Gastrocnemius medialis (tissue), 4 donors: ENCODE measurements around the gene PAPPA2. TPM values are rescaled to one million over a fixed set of nuclear protein-coding genes. Genes with fewer than 3 reads are reported as not detected.

Source experiments
- ATAC-seq, 2 donors: fragments of 150-250 bp; one replicate each; pipeline ENCODE4 v1.9.1; 2016
- DNase-seq, 2 donors: peaks; one replicate each; pipeline ENCODE4 v3.0.0-alpha.2; 2019
- H3K27ac ChIP-seq, 4 donors: fragments of 200-600 bp; sonication (generic); 1 replicate in 1 of 4; 2 replicates in 3 of 4; pipeline ENCODE4 v1.5.1; 2016 to 2018; ENCODE audit warnings: mild to moderate bottlenecking in 2 of 4, moderate library complexity in 1 of 4
- H3K27me3 ChIP-seq, 3 donors: fragments of 200-600 bp; sonication (generic) in 2 of 3; 1 replicate in 1 of 3; 2 replicates in 2 of 3; pipeline versions ENCODE4 v1.5.1 to v1.6.0; 2016 to 2019; ENCODE audit warnings: mild to moderate bottlenecking in 1 of 3, moderate library complexity in 1 of 3
- H3K36me3 ChIP-seq, 2 donors: fragments of 200-600 bp; sonication (generic) in 1 of 2; one replicate each; pipeline ENCODE4 v1.5.1; 2017 to 2018
- H3K4me1 ChIP-seq, 2 donors: fragments of 200-600 bp; sonication (generic) in 1 of 2; one replicate each; pipeline ENCODE4 v1.5.1; 2016 to 2017; ENCODE audit warnings: mild to moderate bottlenecking in 2 of 2
- H3K4me3 ChIP-seq, 4 donors: fragments of 200-600 bp; sonication (generic) in 3 of 4; 1 replicate in 1 of 4; 2 replicates in 3 of 4; pipeline ENCODE4 v1.5.1; 2016 to 2019; ENCODE audit warnings: mild to moderate bottlenecking in 2 of 4
- H3K9me3 ChIP-seq, 3 donors: fragments of 200-600 bp; sonication (generic) in 2 of 3; 1 replicate in 1 of 3; 2 replicates in 2 of 3; pipeline ENCODE4 v1.5.1; 2016 to 2019
- CTCF ChIP-seq, 5 experiments: fragments of 450-650 bp in 3 of 5; fragments of 200-600 bp in 2 of 5; sonication (generic) in 2 of 5; IDR thresholded peaks in 4 of 5; conservative IDR thresholded peaks in 1 of 5; 1 replicate in 4 of 5; 2 replicates in 1 of 5; pipeline ENCODE4 v1.5.1; 2016 to 2019; ENCODE audit warnings: antibody characterized with exemption in 5 of 5, mild to moderate bottlenecking in 3 of 5, moderate library complexity in 3 of 5
- POLR2A ChIP-seq, 2 donors: fragments of 450-650 bp; IDR thresholded peaks; one replicate each; pipeline ENCODE4 v1.6.1; 2017; ENCODE audit warnings: antibody characterized with exemption in 2 of 2, mild to moderate bottlenecking in 2 of 2, moderate library complexity in 2 of 2
- in situ Hi-C, 4 donors: fragments of 200-750 bp; cut with MboI; loops; one replicate each; pipeline versions ENCODE4 v1.15.0 to v1.8.0; 2017; ENCODE audit warnings: low sequenced_read_pairs in 4 of 4
- intact Hi-C: fragments of 100-400 bp; cut with DNase I; formaldehyde crosslinking; loops from one replicate; pipeline ENCODE4 v1.15.1; 2023; ENCODE audit warnings: low total_unique reads
- total RNA-seq, 4 donors: library from RNA; depleted of rRNA; stranded (reverse); fragments of >200 nt; gene quantifications; one replicate each; pipeline versions ENCODE4 v1.1.0 to v1.2.3, GENCODE V29; 2016

Gene PAPPA2
- total RNA-seq, 4 donors from 2014 or later = 0.11 TPM; not detected in 3

GRCh38 chr1:176696689-176697088 lies 233.7 kb downstream of the PAPPA2 start:
- H3K9me3 ChIP-seq = no peaks in the 10 kb centered on the region
- no peak for TF ChIP-seq CTCF (IDR thresholded peaks at IDR 0.05 in 4 of 5, conservative IDR thresholded peaks at IDR 0.05 in 1 of 5)
- no peak for TF ChIP-seq POLR2A (IDR thresholded peaks at IDR 0.05)
- DNase-seq = no peak
- no peak overlapping the region for H3K4me3 ChIP-seq
- intact Hi-C loops = no loop called here
- ATAC-seq = no peak
- H3K36me3 ChIP-seq = no peaks in the 10 kb centered on the region
- H3K4me1 ChIP-seq = peaks cover 10 to 37% of the 10 kb centered on the region in 2 donors
- in situ Hi-C loops = loop anchor here in 1 of 4 donors (25.0 kb wide), 1 partner anchor 134 kb away; no protein-coding TSS in a partner anchor
- H3K27me3 ChIP-seq = no peaks in the 10 kb centered on the region
- peak overlapping the region in 3 of 4 donors; percentile 56 to 79 (median 57) for H3K27ac ChIP-seq

GRCh38 chr1:176699821-176700220 lies 236.8 kb downstream of the PAPPA2 start:
- Histone ChIP-seq H3K4me1 (peaks cover 0 to 22% of the 10 kb centered on the region in 2 donors), H3K27ac (no peak overlapping the region), H3K4me3 (no peak overlapping the region), H3K36me3 (no peaks in the 10 kb centered on the region), H3K9me3 (no peaks in the 10 kb centered on the region), H3K27me3 (no peaks in the 10 kb centered on the region)
- ATAC-seq = no peak
- intact Hi-C loops = no loop called here
- in situ Hi-C loops = loop anchor here in 1 of 4 donors (25.0 kb wide), 1 partner anchor 138 kb away; no protein-coding TSS in a partner anchor
- TF ChIP-seq POLR2A (IDR thresholded peaks at IDR 0.05) = no peak
- TF ChIP-seq CTCF (IDR thresholded peaks at IDR 0.05 in 4 of 5, conservative IDR thresholded peaks at IDR 0.05 in 1 of 5) = no peak
- no peak for DNase-seq

- in situ Hi-C loops (no loop called here), intact Hi-C loops (no loop called here)
- Histone ChIP-seq H3K9me3 (no peaks in the 10 kb centered on the region), H3K4me1 (peaks cover 0 to 11% of the 10 kb centered on the region in 2 donors), H3K4me3 (no peak overlapping the region), H3K27me3 (no peaks in the 10 kb centered on the region), H3K36me3 (no peaks in the 10 kb centered on the region), H3K27ac (no peak overlapping the region)
- no peak for ATAC-seq
- DNase-seq = no peak
- no peak for TF ChIP-seq POLR2A (IDR thresholded peaks at IDR 0.05)
- TF ChIP-seq CTCF (IDR thresholded peaks at IDR 0.05 in 4 of 5, conservative IDR thresholded peaks at IDR 0.05 in 1 of 5) = no peak
Observed at GRCh38 chr1:176701151-176701866, 238.3 kb downstream of the PAPPA2 start.

DNA sequence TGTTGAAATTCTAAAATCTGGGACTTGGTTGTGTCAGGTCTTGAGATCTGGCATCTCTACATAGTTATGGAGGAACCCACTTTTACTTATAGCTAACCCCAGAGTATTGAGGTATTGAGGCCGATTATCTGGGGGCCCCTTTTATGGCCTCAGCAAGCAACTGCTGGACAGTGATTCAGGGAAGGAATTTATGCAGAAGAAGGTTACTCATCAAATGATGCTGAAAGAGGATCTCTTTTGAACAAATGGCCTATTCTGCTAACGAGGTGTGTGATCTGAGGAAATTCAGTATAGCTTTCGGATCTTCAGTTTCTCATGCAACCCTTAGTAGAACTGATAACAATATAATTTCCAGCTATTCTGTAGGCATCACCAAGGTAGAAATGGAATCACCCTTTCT lies 239.9 kb downstream of the PAPPA2 start:
- intact Hi-C loops (no loop called here), in situ Hi-C loops (no loop called here)
- Histone ChIP-seq H3K27ac (no peak overlapping the region), H3K4me1 (no peaks in the 10 kb centered on the region), H3K9me3 (no peaks in the 10 kb centered on the region), H3K4me3 (no peak overlapping the region), H3K36me3 (no peaks in the 10 kb centered on the region), H3K27me3 (no peaks in the 10 kb centered on the region)
- TF ChIP-seq CTCF (IDR thresholded peaks at IDR 0.05 in 4 of 5, conservative IDR thresholded peaks at IDR 0.05 in 1 of 5) = no peak
- no peak for TF ChIP-seq POLR2A (IDR thresholded peaks at IDR 0.05)
- DNase-seq (no peak), ATAC-seq (no peak)
